HFF-Myc (cell line): Measurements from ENCODE around the gene TTK.

Experiments used
- DNase-seq: peaks from one replicate; pipeline ENCODE4 v3.0.0-alpha.2; 2011; ENCODE audit warnings: low read depth; ENCODE audit errors: extremely low read depth
- H3K4me3 ChIP-seq: replicated peaks from 2 replicates; pipeline ENCODE4 v1.5.1; 2011; ENCODE audit warnings: low read depth, mild to moderate bottlenecking, control low read depth, low read length
- CTCF ChIP-seq: IDR thresholded peaks from 2 replicates; pipeline ENCODE4 v1.5.1; 2012; ENCODE audit warnings: mild to moderate bottlenecking, low read depth, low read length, control low read depth; ENCODE audit errors: missing control alignments

Gene TTK

GRCh38 chr6:79997728-79998127, 6.7 kb upstream of the TTK start:
- no peak for DNase-seq
- no peak for TF ChIP-seq CTCF
- no peak overlapping the region for H3K4me3 ChIP-seq

GRCh38 chr6:80001337-80001736, 3.1 kb upstream of the TTK start:
- no peak for TF ChIP-seq CTCF

GRCh38 chr6:80003826-80004172, 650 bp upstream of the TTK start:
- H3K4me3 ChIP-seq: peak overlapping the region; percentile 86
- TF ChIP-seq CTCF: no peak
- peak; percentile 4 for DNase-seq

More at GRCh38 chr6:80001337-80001736, 3.1 kb upstream of the TTK start:
- no peak for DNase-seq
- H3K4me3 ChIP-seq: no peak overlapping the region

- no peak for DNase-seq
- TF ChIP-seq CTCF: no peak
- H3K4me3 ChIP-seq: peak overlapping the region; percentile 86
Measured at GRCh38 chr6:80005406-80005805, 957 bp downstream of the TTK start.

- no peak for DNase-seq
- H3K4me3 ChIP-seq: no peak overlapping the region
- no peak for TF ChIP-seq CTCF
Measured at GRCh38 chr6:80006541-80006940, 2.1 kb downstream of the TTK start.

- no peak for DNase-seq
- TF ChIP-seq CTCF: no peak
- H3K4me3 ChIP-seq: no peak overlapping the region
Measured at GRCh38 chr6:80009531-80009930, 5.1 kb downstream of the TTK start.

- no peak for TF ChIP-seq CTCF
- no peak for DNase-seq
- H3K4me3 ChIP-seq: no peak overlapping the region
Measured at GRCh38 chr6:80010288-80010687, 5.8 kb downstream of the TTK start.
